Immature natural killer cell (primary cell): ENCODE results near the gene PRKCQ. TPM values are rescaled to one million over a fixed set of nuclear protein-coding genes. Genes with fewer than 3 reads are reported as not detected.
A peak's percentile ranks its signal among the peaks of the same experiment; 100 is the strongest.

Experiments used
- DNase-seq, 3 donors: peaks; one replicate each; pipeline ENCODE4 v3.0.0; 2022; ENCODE audit warnings: mixed read lengths in 1 of 3
- H3K27ac Mint-ChIP-seq, 6 donors: one replicate each; pipeline ENCODE4 v1.8.0; 2020; ENCODE audit warnings: mixed read lengths in 6 of 6, mild to moderate bottlenecking in 5 of 6, inconsistent platforms in 4 of 6, moderate library complexity in 3 of 6
- H3K27me3 Mint-ChIP-seq, 3 donors: one replicate each; pipeline ENCODE4 v1.8.0; 2020 to 2021; ENCODE audit warnings: low read depth in 3 of 3, mild to moderate bottlenecking in 3 of 3, mixed read lengths in 3 of 3, moderate library complexity in 3 of 3, inconsistent platforms in 1 of 3
- H3K36me3 Mint-ChIP-seq, 3 donors: one replicate each; pipeline ENCODE4 v1.8.0; 2020; ENCODE audit warnings: mixed read lengths in 3 of 3, inconsistent platforms in 2 of 3, mild to moderate bottlenecking in 2 of 3
- H3K4me1 Mint-ChIP-seq, 2 donors: one replicate each; pipeline ENCODE4 v1.8.0; 2020; ENCODE audit warnings: inconsistent platforms in 2 of 2, mild to moderate bottlenecking in 2 of 2, mixed read lengths in 2 of 2, moderate library complexity in 1 of 2
- H3K4me3 Mint-ChIP-seq, 5 donors: one replicate each; pipeline ENCODE4 v1.8.0; 2020; ENCODE audit warnings: mild to moderate bottlenecking in 5 of 5, mixed read lengths in 5 of 5, inconsistent platforms in 3 of 5, moderate library complexity in 3 of 5
- H3K9me3 Mint-ChIP-seq, 6 donors: one replicate each; pipeline ENCODE4 v1.8.0; 2020; ENCODE audit warnings: mild to moderate bottlenecking in 6 of 6, mixed read lengths in 6 of 6, inconsistent platforms in 4 of 6, moderate library complexity in 3 of 6
- polyA plus RNA-seq, 3 donors: library from polyadenylated mRNA; unstranded; fragments of 300-500 nt; fragmentation: Illumina TruSeq; gene quantifications; one replicate each; pipeline ENCODE4 v1.2.3, GENCODE V29; 2021

PRKCQ gene
- polyA plus RNA-seq, 3 donors from 2014 or later, result 20.2 to 46.5 (median 36.5) TPM

- Mint-ChIP-seq H3K27ac (no peak overlapping the region), H3K36me3 (no peaks in the 10 kb centered on the region), H3K9me3 (no peaks in the 10 kb centered on the region), H3K4me1 (peaks cover 5 to 11% of the 10 kb centered on the region in 2 donors), H3K27me3 (peaks cover 1 to 9% (median 2%) of the 10 kb centered on the region in 3 donors), H3K4me3 (no peak overlapping the region)
- no peak for DNase-seq
Observed at GRCh38 chr10:6399879-6400278, 180.2 kb downstream of the PRKCQ start.

GRCh38 chr10:6399231-6399741 is 180.8 kb downstream of the PRKCQ start:
- no peak for DNase-seq
- Mint-ChIP-seq H3K4me1 (peaks cover 5 to 11% of the 10 kb centered on the region in 2 donors), H3K27me3 (peaks cover 1 to 9% (median 2%) of the 10 kb centered on the region in 3 donors), H3K4me3 (no peak overlapping the region), H3K9me3 (no peaks in the 10 kb centered on the region), H3K36me3 (peaks cover 0 to 2% (median 0%) of the 10 kb centered on the region in 3 donors), H3K27ac (peak overlapping the region in 1 of 6 donors; percentile 7)

- peaks cover 0 to 9% (median 1%) of the 10 kb centered on the region in 3 donors for H3K27me3 Mint-ChIP-seq
- H3K27ac Mint-ChIP-seq, result no peak overlapping the region
- DNase-seq, result no peak
- peaks cover 3 to 9% (median 8%) of the 10 kb centered on the region in 3 donors for H3K36me3 Mint-ChIP-seq
- no peaks in the 10 kb centered on the region for H3K9me3 Mint-ChIP-seq
- no peak overlapping the region for H3K4me3 Mint-ChIP-seq
- peaks cover 5 to 11% of the 10 kb centered on the region in 2 donors for H3K4me1 Mint-ChIP-seq
Observed at GRCh38 chr10:6398399-6398798, 181.7 kb downstream of the PRKCQ start.

GRCh38 chr10:6396652-6397051 is 183.4 kb downstream of the PRKCQ start:
- Mint-ChIP-seq H3K4me1 (peaks cover 2% of the 10 kb centered on the region in 2 donors), H3K27ac (no peak overlapping the region), H3K36me3 (peaks cover 3 to 23% (median 12%) of the 10 kb centered on the region in 3 donors), H3K4me3 (no peak overlapping the region), H3K27me3 (peaks cover 1 to 3% (median 2%) of the 10 kb centered on the region in 3 donors), H3K9me3 (no peaks in the 10 kb centered on the region)
- no peak for DNase-seq

- no peak for DNase-seq
- Mint-ChIP-seq H3K4me3 (no peak overlapping the region), H3K27ac (no peak overlapping the region), H3K27me3 (peaks cover 1 to 4% (median 2%) of the 10 kb centered on the region in 3 donors), H3K36me3 (peaks cover 3 to 27% (median 12%) of the 10 kb centered on the region in 3 donors), H3K9me3 (peaks cover 0 to under 1% (median 0%) of the 10 kb centered on the region in 6 donors), H3K4me1 (no peaks in the 10 kb centered on the region)
Observed at GRCh38 chr10:6396226-6396625, 183.8 kb downstream of the PRKCQ start.

- peaks cover 9 to 33% (median 13%) of the 10 kb centered on the region in 3 donors for H3K36me3 Mint-ChIP-seq
- H3K4me1 Mint-ChIP-seq, result no peaks in the 10 kb centered on the region
- peaks cover 1 to 4% (median 2%) of the 10 kb centered on the region in 3 donors for H3K27me3 Mint-ChIP-seq
- no peak overlapping the region for H3K4me3 Mint-ChIP-seq
- H3K9me3 Mint-ChIP-seq, result peaks cover 0 to 7% (median 3%) of the 10 kb centered on the region in 6 donors
- no peak for DNase-seq
- no peak overlapping the region for H3K27ac Mint-ChIP-seq
Observed at GRCh38 chr10:6395606-6396005, 184.5 kb downstream of the PRKCQ start.

- Mint-ChIP-seq H3K4me1 (no peaks in the 10 kb centered on the region), H3K27me3 (peaks cover 0 to 8% (median 2%) of the 10 kb centered on the region in 3 donors), H3K36me3 (peaks cover 15 to 38% (median 16%) of the 10 kb centered on the region in 3 donors), H3K4me3 (no peak overlapping the region), H3K27ac (no peak overlapping the region), H3K9me3 (peaks cover 0 to 17% (median 11%) of the 10 kb centered on the region in 6 donors)
- no peak for DNase-seq
Observed at GRCh38 chr10:6394084-6394483, 186.0 kb downstream of the PRKCQ start.

- Mint-ChIP-seq H3K36me3 (peaks cover 15 to 38% (median 16%) of the 10 kb centered on the region in 3 donors), H3K27me3 (peaks cover 0 to 8% (median 3%) of the 10 kb centered on the region in 3 donors)
Observed at GRCh38 chr10:6393168-6393567, 186.9 kb downstream of the PRKCQ start.

GRCh38 chr10:6390213-6390845 is 189.7 kb downstream of the PRKCQ start:
- Mint-ChIP-seq H3K36me3 (peaks cover 15 to 38% (median 16%) of the 10 kb centered on the region in 3 donors), H3K4me3 (no peak overlapping the region), H3K9me3 (peaks cover 0 to 17% (median 11%) of the 10 kb centered on the region in 6 donors), H3K27ac (no peak overlapping the region), H3K4me1 (no peaks in the 10 kb centered on the region), H3K27me3 (peaks cover 2 to 8% (median 2%) of the 10 kb centered on the region in 3 donors)
- DNase-seq, result no peak

More at GRCh38 chr10:6393168-6393567, 186.9 kb downstream of the PRKCQ start:
- Mint-ChIP-seq H3K9me3 (peaks cover 0 to 17% (median 11%) of the 10 kb centered on the region in 6 donors), H3K4me3 (no peak overlapping the region), H3K27ac (no peak overlapping the region), H3K4me1 (no peaks in the 10 kb centered on the region)
- no peak for DNase-seq

GRCh38 chr10:6388261-6388893 is 191.7 kb downstream of the PRKCQ start:
- DNase-seq, result no peak
- Mint-ChIP-seq H3K27ac (no peak overlapping the region), H3K4me1 (no peaks in the 10 kb centered on the region), H3K27me3 (peaks cover 2 to 12% (median 4%) of the 10 kb centered on the region in 3 donors), H3K4me3 (no peak overlapping the region), H3K36me3 (peaks cover 8 to 30% (median 12%) of the 10 kb centered on the region in 3 donors), H3K9me3 (peaks cover 0 to 17% (median 11%) of the 10 kb centered on the region in 6 donors)

GRCh38 chr10:6386960-6387359 is 193.1 kb downstream of the PRKCQ start:
- Mint-ChIP-seq H3K27ac (no peak overlapping the region), H3K4me1 (peaks cover 3 to 5% of the 10 kb centered on the region in 2 donors), H3K27me3 (peaks cover 3 to 17% (median 4%) of the 10 kb centered on the region in 3 donors), H3K36me3 (peaks cover 5 to 18% (median 12%) of the 10 kb centered on the region in 3 donors), H3K9me3 (peaks cover 0 to 17% (median 11%) of the 10 kb centered on the region in 6 donors), H3K4me3 (no peak overlapping the region)
- no peak for DNase-seq

- peaks cover 5 to 12% (median 12%) of the 10 kb centered on the region in 3 donors for H3K36me3 Mint-ChIP-seq
- H3K27ac Mint-ChIP-seq, result no peak overlapping the region
Observed at GRCh38 chr10:6386346-6386745, 193.7 kb downstream of the PRKCQ start.

GRCh38 chr10:6385665-6386064 is 194.4 kb downstream of the PRKCQ start:
- Mint-ChIP-seq H3K27me3 (peaks cover 3 to 21% (median 7%) of the 10 kb centered on the region in 3 donors), H3K27ac (no peak overlapping the region), H3K9me3 (peaks cover 0 to 21% (median 15%) of the 10 kb centered on the region in 6 donors), H3K4me3 (no peak overlapping the region), H3K36me3 (peaks cover 9 to 12% (median 11%) of the 10 kb centered on the region in 3 donors), H3K4me1 (peaks cover 3 to 6% of the 10 kb centered on the region in 2 donors)
- DNase-seq, result no peak

More at GRCh38 chr10:6386346-6386745, 193.7 kb downstream of the PRKCQ start:
- H3K27me3 Mint-ChIP-seq, result peaks cover 3 to 14% (median 6%) of the 10 kb centered on the region in 3 donors
- no peak for DNase-seq
- H3K9me3 Mint-ChIP-seq, result peaks cover 0 to 18% (median 11%) of the 10 kb centered on the region in 6 donors
- H3K4me1 Mint-ChIP-seq, result peaks cover 3 to 6% of the 10 kb centered on the region in 2 donors
- H3K4me3 Mint-ChIP-seq, result no peak overlapping the region

- Mint-ChIP-seq H3K9me3 (peaks cover 7 to 21% (median 14%) of the 10 kb centered on the region in 6 donors), H3K4me3 (no peak overlapping the region), H3K27me3 (peaks cover 4 to 23% (median 7%) of the 10 kb centered on the region in 3 donors)
Observed at GRCh38 chr10:6384847-6385246, 195.2 kb downstream of the PRKCQ start.

More at GRCh38 chr10:6384847-6385246, 195.2 kb downstream of the PRKCQ start:
- Mint-ChIP-seq H3K27ac (no peak overlapping the region), H3K36me3 (peaks cover 7 to 9% (median 8%) of the 10 kb centered on the region in 3 donors), H3K4me1 (peaks cover 3 to 6% of the 10 kb centered on the region in 2 donors)
- DNase-seq, result no peak
